Mesothelial cell of epicardium (in vitro differentiated cells): ENCODE measurements around the gene TMEM158. TPM values are rescaled to one million over a fixed set of nuclear protein-coding genes. Genes with fewer than 3 reads are reported as not detected.

ENCODE experiments used
- DNase-seq, 2 experiments: peaks; one replicate each; pipeline ENCODE4 v3.0.0; 2021; ENCODE audit warnings: low spot score in 2 of 2; ENCODE audit not compliant: unreplicated experiment in 2 of 2
- H3K27ac Mint-ChIP-seq: 2 replicates; pipeline ENCODE4 v1.8.0; 2021; ENCODE audit warnings: mixed read lengths
- H3K27me3 Mint-ChIP-seq: 2 replicates; pipeline ENCODE4 v1.8.0; 2021; ENCODE audit warnings: low read depth, mixed read lengths
- H3K36me3 Mint-ChIP-seq: 2 replicates; pipeline ENCODE4 v1.8.0; 2021; ENCODE audit warnings: mixed read lengths
- H3K4me1 Mint-ChIP-seq: 2 replicates; pipeline ENCODE4 v1.8.0; 2021; ENCODE audit warnings: mixed read lengths
- H3K4me3 Mint-ChIP-seq: 2 replicates; pipeline ENCODE4 v1.8.0; 2021; ENCODE audit warnings: mild to moderate bottlenecking, moderate library complexity, mixed read lengths
- H3K9me3 Mint-ChIP-seq: 2 replicates; pipeline ENCODE4 v1.8.0; 2021; ENCODE audit warnings: mixed read lengths
- total RNA-seq: library from RNA; stranded (reverse); gene quantifications from 3 replicates; pipeline ENCODE4 v1.2.1, GENCODE V29; 2021
- TF ChIP-seq, protein P1 (sequence below): fragments of 200-600 bp; sonication (generic); IDR thresholded peaks from one replicate; pipeline ENCODE4 v1.5.0; 2021; ENCODE audit warnings: antibody characterized with exemption; ENCODE audit not compliant: unreplicated experiment

The TMEM158 gene
- total RNA-seq, 1 donor from 2014 or later: 3.6 TPM

DNA sequence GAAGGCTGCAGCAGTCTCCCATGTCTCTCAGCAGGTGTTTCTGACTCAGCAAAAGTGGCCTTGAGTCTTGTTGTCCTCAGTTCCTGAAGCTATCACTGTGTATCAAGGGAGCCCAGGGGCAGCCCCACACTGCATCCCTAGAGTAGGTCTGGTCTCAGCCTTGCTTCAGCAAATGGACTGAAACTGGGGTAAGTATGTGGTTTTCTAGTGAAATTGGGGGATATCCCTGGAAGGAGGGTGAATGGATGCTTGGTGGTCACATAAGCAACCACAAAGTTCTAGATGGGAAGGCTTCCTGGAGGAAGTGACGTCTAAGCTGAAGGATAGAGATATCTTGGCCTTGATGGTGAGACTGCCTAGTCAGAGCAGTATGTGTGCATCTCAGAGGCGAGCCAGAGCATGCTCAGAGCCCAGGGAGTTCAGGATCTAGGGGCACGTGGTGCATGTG is 38.4 kb downstream of the TMEM158 start:
- H3K27me3 Mint-ChIP-seq: no peaks in the 10 kb centered on the region
- TF ChIP-seq, protein P1, sequence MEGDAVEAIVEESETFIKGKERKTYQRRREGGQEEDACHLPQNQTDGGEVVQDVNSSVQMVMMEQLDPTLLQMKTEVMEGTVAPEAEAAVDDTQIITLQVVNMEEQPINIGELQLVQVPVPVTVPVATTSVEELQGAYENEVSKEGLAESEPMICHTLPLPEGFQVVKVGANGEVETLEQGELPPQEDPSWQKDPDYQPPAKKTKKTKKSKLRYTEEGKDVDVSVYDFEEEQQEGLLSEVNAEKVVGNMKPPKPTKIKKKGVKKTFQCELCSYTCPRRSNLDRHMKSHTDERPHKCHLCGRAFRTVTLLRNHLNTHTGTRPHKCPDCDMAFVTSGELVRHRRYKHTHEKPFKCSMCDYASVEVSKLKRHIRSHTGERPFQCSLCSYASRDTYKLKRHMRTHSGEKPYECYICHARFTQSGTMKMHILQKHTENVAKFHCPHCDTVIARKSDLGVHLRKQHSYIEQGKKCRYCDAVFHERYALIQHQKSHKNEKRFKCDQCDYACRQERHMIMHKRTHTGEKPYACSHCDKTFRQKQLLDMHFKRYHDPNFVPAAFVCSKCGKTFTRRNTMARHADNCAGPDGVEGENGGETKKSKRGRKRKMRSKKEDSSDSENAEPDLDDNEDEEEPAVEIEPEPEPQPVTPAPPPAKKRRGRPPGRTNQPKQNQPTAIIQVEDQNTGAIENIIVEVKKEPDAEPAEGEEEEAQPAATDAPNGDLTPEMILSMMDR: no peak
- DNase-seq: no peak
- no peaks in the 10 kb centered on the region for H3K36me3 Mint-ChIP-seq
- no peak overlapping the region for H3K4me3 Mint-ChIP-seq
- H3K4me1 Mint-ChIP-seq: peaks cover 41% of the 10 kb centered on the region
- no peaks in the 10 kb centered on the region for H3K9me3 Mint-ChIP-seq
- H3K27ac Mint-ChIP-seq: peak overlapping the region; percentile 18

DNA sequence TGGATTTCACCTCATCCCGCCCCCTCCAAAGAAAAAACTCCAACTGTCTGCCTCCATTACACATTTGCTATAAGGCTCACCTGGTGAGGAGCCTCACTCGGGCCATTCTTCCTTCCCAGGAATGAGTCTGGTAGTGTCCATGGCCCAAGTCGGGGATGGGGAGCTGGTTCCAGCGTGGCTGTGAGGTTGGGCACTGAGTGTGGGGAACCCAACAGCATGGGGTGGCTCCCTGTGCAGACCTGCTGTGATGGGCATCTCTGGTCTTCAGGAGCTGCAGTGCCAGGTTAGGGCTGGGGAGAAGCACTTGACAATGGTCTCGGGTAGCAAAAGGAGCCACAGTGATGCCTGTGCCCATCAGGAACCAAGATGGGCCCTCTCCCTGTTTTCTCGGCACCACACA is 39.2 kb downstream of the TMEM158 start:
- Mint-ChIP-seq H3K36me3 (no peaks in the 10 kb centered on the region), H3K27ac (no peak overlapping the region)

DNA sequence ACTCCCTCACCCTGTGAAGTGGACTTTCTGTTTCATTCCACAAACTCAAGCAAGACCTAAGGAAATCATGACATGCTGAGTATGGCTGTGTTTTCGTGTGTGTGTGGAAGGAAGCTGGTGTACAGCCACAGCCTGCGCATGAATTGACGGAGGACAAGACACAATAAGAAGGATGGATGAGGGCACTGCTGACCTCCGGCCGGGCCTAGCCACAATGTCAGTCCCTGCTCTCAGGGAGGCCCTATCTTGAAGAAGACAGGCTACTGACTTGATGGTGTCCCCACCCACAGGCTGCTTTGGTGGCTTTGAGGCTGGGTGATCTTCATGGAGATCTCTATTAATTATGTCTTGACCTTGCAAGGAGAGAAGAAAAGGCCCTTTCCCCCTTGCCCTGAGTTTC is 40.6 kb downstream of the TMEM158 start:
- H3K4me1 Mint-ChIP-seq: peaks cover 55% of the 10 kb centered on the region
- H3K9me3 Mint-ChIP-seq: no peaks in the 10 kb centered on the region
- DNase-seq: no peak
- no peaks in the 10 kb centered on the region for H3K36me3 Mint-ChIP-seq
- TF ChIP-seq, protein P1: no peak
- H3K4me3 Mint-ChIP-seq: no peak overlapping the region
- no peak overlapping the region for H3K27ac Mint-ChIP-seq
- no peaks in the 10 kb centered on the region for H3K27me3 Mint-ChIP-seq

More for the DNA sequence above, 39.2 kb downstream of the TMEM158 start:
- DNase-seq: no peak
- Mint-ChIP-seq H3K9me3 (no peaks in the 10 kb centered on the region), H3K4me3 (no peak overlapping the region), H3K27me3 (no peaks in the 10 kb centered on the region), H3K4me1 (peaks cover 48% of the 10 kb centered on the region)
- TF ChIP-seq, protein P1: no peak

DNA sequence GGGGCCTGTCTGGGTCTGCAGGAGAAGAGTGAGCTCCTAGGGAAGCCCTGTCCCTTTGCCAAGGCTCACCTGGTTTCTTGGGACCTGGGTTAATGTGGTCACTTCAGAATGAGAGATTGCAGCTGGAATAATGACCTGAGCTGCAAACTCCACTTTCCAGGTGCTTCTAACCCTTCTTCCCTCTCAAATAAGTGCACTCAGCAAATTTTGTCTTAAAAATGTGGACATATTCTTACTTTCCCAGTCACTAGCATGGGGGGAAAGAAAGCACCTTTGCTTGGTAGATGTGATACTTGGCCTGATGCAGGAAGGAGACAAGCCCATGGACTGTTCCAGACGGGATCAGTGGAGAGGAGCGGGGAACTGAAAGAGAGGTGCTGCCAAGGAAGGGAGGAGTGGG is 41.0 kb downstream of the TMEM158 start:
- Mint-ChIP-seq H3K4me1 (peaks cover 55% of the 10 kb centered on the region), H3K9me3 (no peaks in the 10 kb centered on the region), H3K27ac (no peak overlapping the region), H3K27me3 (no peaks in the 10 kb centered on the region), H3K4me3 (no peak overlapping the region), H3K36me3 (no peaks in the 10 kb centered on the region)
- no peak for DNase-seq
- TF ChIP-seq, protein P1: no peak

DNA sequence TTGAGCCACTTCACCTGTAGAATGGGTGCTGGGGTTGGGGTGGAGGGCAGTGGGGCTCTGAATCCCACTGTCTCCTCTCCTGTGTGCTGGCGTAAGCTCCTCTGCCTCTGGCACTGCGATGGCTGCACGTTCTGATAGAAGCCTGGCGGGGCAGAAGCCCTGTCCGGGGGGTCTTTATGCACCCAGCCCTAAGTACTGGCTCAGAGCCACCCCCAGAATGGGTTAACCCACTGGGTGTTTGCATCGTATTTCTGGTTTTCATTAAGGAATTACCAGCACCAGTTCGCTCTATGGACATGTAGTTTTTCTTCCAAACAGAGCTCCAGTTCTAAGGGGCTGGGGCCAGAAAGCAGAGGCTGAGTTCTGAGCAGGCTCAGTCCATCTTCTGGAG is 42.2 kb downstream of the TMEM158 start:
- Mint-ChIP-seq H3K4me3 (no peak overlapping the region), H3K4me1 (peaks cover 46% of the 10 kb centered on the region), H3K27ac (no peak overlapping the region), H3K36me3 (no peaks in the 10 kb centered on the region), H3K9me3 (no peaks in the 10 kb centered on the region), H3K27me3 (no peaks in the 10 kb centered on the region)
- DNase-seq: no peak
- TF ChIP-seq, protein P1: no peak
